Left renal pelvis (tissue), 4 donors: ENCODE measurements around the gene CSNK1G1. TPM values are rescaled to one million over a fixed set of nuclear protein-coding genes. Genes with fewer than 3 reads are reported as not detected.

Source experiments
- DNase-seq, 4 donors: peaks; one replicate each; pipeline ENCODE4 v3.0.0-alpha.2; 2013; ENCODE audit warnings: low read depth in 4 of 4, low spot score in 3 of 4
- polyA plus RNA-seq, 4 donors: library from polyadenylated mRNA; unstranded; fragments of 120-200 nt; gene quantifications; one replicate each; pipeline ENCODE4 v1.2.1, GENCODE V29; 2013; ENCODE audit not compliant: insufficient read length in 4 of 4

Gene CSNK1G1
- polyA plus RNA-seq, 4 donors = 12.8 to 23.5 (median 21.5) TPM

GRCh38 chr15:64157599-64158125, 198.3 kb downstream of the CSNK1G1 start:
- DNase-seq = no peak

GRCh38 chr15:64156652-64157331, 199.2 kb downstream of the CSNK1G1 start:
- DNase-seq = no peak

GRCh38 chr15:64155802-64156651, 199.9 kb downstream of the CSNK1G1 start:
- DNase-seq = no peak

GRCh38 chr15:64153480-64154367, 202.2 kb downstream of the CSNK1G1 start:
- peak in 3 of 4 donors; percentile 57 to 75 (median 66) for DNase-seq

- no peak for DNase-seq
Observed at GRCh38 chr15:64152507-64153387, 203.2 kb downstream of the CSNK1G1 start.

- no peak for DNase-seq
Observed at GRCh38 chr15:64151727-64152506, 204.1 kb downstream of the CSNK1G1 start, which contains the start of gene SNX22. TSS of gene SNX22 (plus strand) at chr15:64151731. CDS start at chr15:64151776, 45 bp downstream.

- no peak for DNase-seq
Observed at GRCh38 chr15:64149893-64150578, 205.9 kb downstream of the CSNK1G1 start.

GRCh38 chr15:64149424-64149823, 206.5 kb downstream of the CSNK1G1 start:
- no peak for DNase-seq

- no peak for DNase-seq
Observed at GRCh38 chr15:64148581-64148980, 207.4 kb downstream of the CSNK1G1 start.

GRCh38 chr15:64148168-64148567, 207.8 kb downstream of the CSNK1G1 start:
- DNase-seq = no peak

GRCh38 chr15:64146885-64147681, 208.9 kb downstream of the CSNK1G1 start:
- no peak for DNase-seq

- DNase-seq = no peak
Observed at GRCh38 chr15:64146520-64146884, 209.5 kb downstream of the CSNK1G1 start.

GRCh38 chr15:64146041-64146440, 209.9 kb downstream of the CSNK1G1 start:
- no peak for DNase-seq

- no peak for DNase-seq
Observed at GRCh38 chr15:64144565-64145281, 211.2 kb downstream of the CSNK1G1 start.

GRCh38 chr15:64144192-64144564, 211.8 kb downstream of the CSNK1G1 start:
- DNase-seq = no peak

GRCh38 chr15:64143276-64143675, 212.7 kb downstream of the CSNK1G1 start:
- no peak for DNase-seq
